ENCODE measurements around the gene PLXDC1.

DNA sequence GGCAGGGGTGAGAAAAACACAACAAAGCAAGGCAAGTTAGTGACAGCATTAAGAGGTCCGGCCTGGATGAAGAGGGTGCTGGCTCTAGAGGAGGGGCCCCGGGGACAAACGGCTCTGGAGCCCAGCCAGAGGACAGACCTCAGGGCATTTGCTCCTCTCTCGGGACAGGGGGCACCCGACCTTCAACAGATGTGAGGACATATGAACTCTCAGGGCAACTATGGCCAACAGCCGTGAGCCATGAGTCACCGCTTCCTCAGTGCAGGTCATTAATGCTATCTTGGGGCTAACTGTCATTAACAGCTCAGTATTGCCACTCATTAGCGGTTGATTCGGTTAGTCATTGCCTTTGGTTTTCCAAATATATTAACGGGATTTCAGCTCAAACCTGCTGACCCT is 24.3 kb upstream of the PLXDC1 start:
- TF ChIP-seq, protein P1, sequence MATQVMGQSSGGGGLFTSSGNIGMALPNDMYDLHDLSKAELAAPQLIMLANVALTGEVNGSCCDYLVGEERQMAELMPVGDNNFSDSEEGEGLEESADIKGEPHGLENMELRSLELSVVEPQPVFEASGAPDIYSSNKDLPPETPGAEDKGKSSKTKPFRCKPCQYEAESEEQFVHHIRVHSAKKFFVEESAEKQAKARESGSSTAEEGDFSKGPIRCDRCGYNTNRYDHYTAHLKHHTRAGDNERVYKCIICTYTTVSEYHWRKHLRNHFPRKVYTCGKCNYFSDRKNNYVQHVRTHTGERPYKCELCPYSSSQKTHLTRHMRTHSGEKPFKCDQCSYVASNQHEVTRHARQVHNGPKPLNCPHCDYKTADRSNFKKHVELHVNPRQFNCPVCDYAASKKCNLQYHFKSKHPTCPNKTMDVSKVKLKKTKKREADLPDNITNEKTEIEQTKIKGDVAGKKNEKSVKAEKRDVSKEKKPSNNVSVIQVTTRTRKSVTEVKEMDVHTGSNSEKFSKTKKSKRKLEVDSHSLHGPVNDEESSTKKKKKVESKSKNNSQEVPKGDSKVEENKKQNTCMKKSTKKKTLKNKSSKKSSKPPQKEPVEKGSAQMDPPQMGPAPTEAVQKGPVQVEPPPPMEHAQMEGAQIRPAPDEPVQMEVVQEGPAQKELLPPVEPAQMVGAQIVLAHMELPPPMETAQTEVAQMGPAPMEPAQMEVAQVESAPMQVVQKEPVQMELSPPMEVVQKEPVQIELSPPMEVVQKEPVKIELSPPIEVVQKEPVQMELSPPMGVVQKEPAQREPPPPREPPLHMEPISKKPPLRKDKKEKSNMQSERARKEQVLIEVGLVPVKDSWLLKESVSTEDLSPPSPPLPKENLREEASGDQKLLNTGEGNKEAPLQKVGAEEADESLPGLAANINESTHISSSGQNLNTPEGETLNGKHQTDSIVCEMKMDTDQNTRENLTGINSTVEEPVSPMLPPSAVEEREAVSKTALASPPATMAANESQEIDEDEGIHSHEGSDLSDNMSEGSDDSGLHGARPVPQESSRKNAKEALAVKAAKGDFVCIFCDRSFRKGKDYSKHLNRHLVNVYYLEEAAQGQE (IDR thresholded peaks at IDR 0.05; ENCODE audit: insufficient read depth in 1 of 2, low read depth in 2 of 2, low read length in 2 of 2) = no peak
- TF ChIP-seq TAF1 (IDR thresholded peaks at IDR 0.05; ENCODE audit: borderline replicate concordance, insufficient read depth, low read length) = no peak
- TF ChIP-seq POLR2AphosphoS5 (IDR thresholded peaks at IDR 0.05; ENCODE audit: low read depth, low read length) = 0 out of 2 replicates have a peak, but pooled peaks have one; percentile 27
- no peak for TF ChIP-seq SIN3A (IDR thresholded peaks at IDR 0.05; ENCODE audit: borderline replicate concordance, insufficient read depth, low read length)
- TF ChIP-seq FOXP2 (optimal IDR thresholded peaks at IDR 0.05; ENCODE audit: borderline replicate concordance, extremely low read depth, extremely low read length, insufficient read depth) = no peak
